OCI-LY1 (cell line): ENCODE data around the gene PCGF3.
A peak's percentile ranks its signal among the peaks of the same experiment; 100 is the strongest.

Source experiments
- H2AFZ ChIP-seq: fragments of 200-600 bp; sonication (generic), shearing (Covaris generic); 2 replicates; pipeline ENCODE4 v1.6.0; 2014; ENCODE audit warnings: antibody characterized with exemption, mild to moderate bottlenecking, low read length
- H3F3A ChIP-seq: fragments of 200-600 bp; sonication (generic), shearing (Covaris generic); 2 replicates; pipeline ENCODE4 v1.6.0; 2014; ENCODE audit warnings: mild to moderate bottlenecking, antibody characterized with exemption, low read length, moderate library complexity; ENCODE audit not compliant: insufficient read depth
- H3K27ac ChIP-seq: fragments of 200-600 bp; sonication (generic); 2 replicates; pipeline ENCODE4 v1.5.1; 2014; ENCODE audit warnings: low read length, mixed run types, mild to moderate bottlenecking, low read depth; ENCODE audit not compliant: poor library complexity, severe bottlenecking
- H3K27me3 ChIP-seq: fragments of 200-600 bp; sonication (generic); 2 replicates; pipeline ENCODE4 v1.6.0; 2014; ENCODE audit warnings: antibody characterized with exemption, mild to moderate bottlenecking, low read length, moderate library complexity; ENCODE audit not compliant: insufficient read depth
- H3K36me3 ChIP-seq: fragments of 200-600 bp; sonication (generic); 2 replicates; pipeline ENCODE4 v1.6.1; 2014; ENCODE audit warnings: mild to moderate bottlenecking, antibody characterized with exemption, low read length, moderate library complexity, mixed read lengths; ENCODE audit not compliant: insufficient read depth
- H3K4me1 ChIP-seq: fragments of 200-600 bp; sonication (generic); 2 replicates; pipeline ENCODE4 v1.5.1; 2014; ENCODE audit warnings: mild to moderate bottlenecking, low read length, moderate library complexity; ENCODE audit not compliant: insufficient read depth, severe bottlenecking
- H3K4me2 ChIP-seq: fragments of 200-600 bp; sonication (generic), shearing (Covaris generic); 2 replicates; pipeline ENCODE4 v1.6.1; 2014; ENCODE audit warnings: low read length
- H3K4me3 ChIP-seq: fragments of 200-600 bp; sonication (generic); 2 replicates; pipeline ENCODE4 v1.5.1; 2014; ENCODE audit warnings: low read length, low read depth, mild to moderate bottlenecking, mixed read lengths; ENCODE audit not compliant: poor library complexity, severe bottlenecking
- H3K79me2 ChIP-seq: fragments of 200-600 bp; shearing (Covaris generic); 2 replicates; pipeline ENCODE4 v1.6.1; 2016; ENCODE audit warnings: mixed run types, low read length, mixed read lengths; ENCODE audit not compliant: insufficient read depth
- H3K9ac ChIP-seq: fragments of 200-600 bp; sonication (generic), shearing (Covaris generic); 2 replicates; pipeline ENCODE4 v1.6.1; 2014; ENCODE audit warnings: mild to moderate bottlenecking, low read length, mixed read lengths
- H3K9me2 ChIP-seq: fragments of 200-600 bp; sonication (generic), shearing (Covaris generic); 2 replicates; pipeline ENCODE4 v1.6.1; 2014; ENCODE audit warnings: low read depth, mild to moderate bottlenecking, low read length, mixed read lengths
- H3K9me3 ChIP-seq: fragments of 200-600 bp; shearing (Covaris generic); 2 replicates; pipeline ENCODE4 v1.6.1; 2014; ENCODE audit warnings: low read length, mixed read lengths
- H4K20me1 ChIP-seq: fragments of 200-600 bp; sonication (generic), shearing (Covaris generic); 2 replicates; pipeline ENCODE4 v1.6.0; 2016; ENCODE audit warnings: mild to moderate bottlenecking, low read length; ENCODE audit not compliant: insufficient read depth
- EZH2 ChIP-seq: fragments of 200-600 bp; sonication (generic), shearing (Covaris generic); IDR thresholded peaks from 2 replicates; pipeline ENCODE4 v1.8.0; 2017; ENCODE audit warnings: borderline replicate concordance, mixed run types, mild to moderate bottlenecking, antibody characterized with exemption, low read length, moderate library complexity, mixed read lengths
- TF ChIP-seq, protein P1 (sequence below): fragments of 200-600 bp; sonication (generic), shearing (Covaris generic); IDR thresholded peaks from 2 replicates; pipeline ENCODE4 v1.5.1; 2017; ENCODE audit warnings: mild to moderate bottlenecking, antibody characterized with exemption, low read length, moderate library complexity, mixed read lengths

PCGF3 gene

DNA sequence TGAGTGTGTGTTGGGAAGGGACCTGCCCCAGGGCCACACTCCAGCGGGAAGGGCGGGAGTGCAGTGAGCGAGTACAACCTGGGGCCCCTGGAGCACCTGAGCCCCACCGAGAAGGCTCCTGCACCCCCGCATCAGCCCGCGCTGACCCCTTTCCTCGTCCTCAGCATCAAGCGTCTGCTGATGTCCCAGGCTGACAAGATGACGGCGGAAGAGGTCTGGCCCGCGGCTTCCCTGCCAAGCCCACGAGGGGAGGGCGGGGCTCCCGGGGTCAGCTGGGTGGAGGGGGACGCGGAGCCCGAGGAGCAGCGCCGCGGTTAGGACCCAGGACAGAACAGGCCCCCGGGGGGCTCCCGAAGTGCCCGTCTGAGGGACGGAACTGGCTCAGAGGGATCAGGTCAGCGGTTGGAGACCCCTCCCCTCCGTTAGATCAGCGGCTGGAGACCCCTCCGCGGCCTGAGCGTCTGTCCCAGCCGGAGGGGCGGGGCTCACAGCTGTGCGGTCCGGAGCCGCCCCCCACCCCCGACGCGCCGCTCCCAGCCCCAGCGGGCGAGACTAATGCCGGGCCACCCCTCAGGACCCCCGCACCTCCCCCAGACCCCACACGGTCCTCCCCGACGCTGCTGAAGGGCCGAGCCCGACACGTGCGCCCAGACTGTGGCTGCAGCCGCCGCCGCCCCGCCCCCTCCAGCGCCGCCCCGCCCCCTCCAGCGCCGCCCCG is 24.5 kb upstream of the PCGF3 start:
- no peak overlapping the region for H3K4me2 ChIP-seq
- no peak overlapping the region for H3K9ac ChIP-seq
- H3K4me3 ChIP-seq, result no peak overlapping the region
- H3F3A ChIP-seq, result no peaks in the 10 kb centered on the region; the same call in 1 of the 2 replicates
- no peaks in the 10 kb centered on the region for H3K9me2 ChIP-seq
- H3K27me3 ChIP-seq, result no peaks in the 10 kb centered on the region; the same call in 1 of the 2 replicates
- TF ChIP-seq EZH2, result no peak
- TF ChIP-seq, protein P1, sequence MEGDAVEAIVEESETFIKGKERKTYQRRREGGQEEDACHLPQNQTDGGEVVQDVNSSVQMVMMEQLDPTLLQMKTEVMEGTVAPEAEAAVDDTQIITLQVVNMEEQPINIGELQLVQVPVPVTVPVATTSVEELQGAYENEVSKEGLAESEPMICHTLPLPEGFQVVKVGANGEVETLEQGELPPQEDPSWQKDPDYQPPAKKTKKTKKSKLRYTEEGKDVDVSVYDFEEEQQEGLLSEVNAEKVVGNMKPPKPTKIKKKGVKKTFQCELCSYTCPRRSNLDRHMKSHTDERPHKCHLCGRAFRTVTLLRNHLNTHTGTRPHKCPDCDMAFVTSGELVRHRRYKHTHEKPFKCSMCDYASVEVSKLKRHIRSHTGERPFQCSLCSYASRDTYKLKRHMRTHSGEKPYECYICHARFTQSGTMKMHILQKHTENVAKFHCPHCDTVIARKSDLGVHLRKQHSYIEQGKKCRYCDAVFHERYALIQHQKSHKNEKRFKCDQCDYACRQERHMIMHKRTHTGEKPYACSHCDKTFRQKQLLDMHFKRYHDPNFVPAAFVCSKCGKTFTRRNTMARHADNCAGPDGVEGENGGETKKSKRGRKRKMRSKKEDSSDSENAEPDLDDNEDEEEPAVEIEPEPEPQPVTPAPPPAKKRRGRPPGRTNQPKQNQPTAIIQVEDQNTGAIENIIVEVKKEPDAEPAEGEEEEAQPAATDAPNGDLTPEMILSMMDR, result no peak
- H4K20me1 ChIP-seq, result no peaks in the 10 kb centered on the region
- H3K9me3 ChIP-seq, result no peaks in the 10 kb centered on the region
- no peaks in the 10 kb centered on the region for H3K79me2 ChIP-seq
- peaks cover 33% of the 10 kb centered on the region for H3K4me1 ChIP-seq
- H3K27ac ChIP-seq, result no peak overlapping the region
- H2AFZ ChIP-seq, result no peak overlapping the region
- no peaks in the 10 kb centered on the region for H3K36me3 ChIP-seq

DNA sequence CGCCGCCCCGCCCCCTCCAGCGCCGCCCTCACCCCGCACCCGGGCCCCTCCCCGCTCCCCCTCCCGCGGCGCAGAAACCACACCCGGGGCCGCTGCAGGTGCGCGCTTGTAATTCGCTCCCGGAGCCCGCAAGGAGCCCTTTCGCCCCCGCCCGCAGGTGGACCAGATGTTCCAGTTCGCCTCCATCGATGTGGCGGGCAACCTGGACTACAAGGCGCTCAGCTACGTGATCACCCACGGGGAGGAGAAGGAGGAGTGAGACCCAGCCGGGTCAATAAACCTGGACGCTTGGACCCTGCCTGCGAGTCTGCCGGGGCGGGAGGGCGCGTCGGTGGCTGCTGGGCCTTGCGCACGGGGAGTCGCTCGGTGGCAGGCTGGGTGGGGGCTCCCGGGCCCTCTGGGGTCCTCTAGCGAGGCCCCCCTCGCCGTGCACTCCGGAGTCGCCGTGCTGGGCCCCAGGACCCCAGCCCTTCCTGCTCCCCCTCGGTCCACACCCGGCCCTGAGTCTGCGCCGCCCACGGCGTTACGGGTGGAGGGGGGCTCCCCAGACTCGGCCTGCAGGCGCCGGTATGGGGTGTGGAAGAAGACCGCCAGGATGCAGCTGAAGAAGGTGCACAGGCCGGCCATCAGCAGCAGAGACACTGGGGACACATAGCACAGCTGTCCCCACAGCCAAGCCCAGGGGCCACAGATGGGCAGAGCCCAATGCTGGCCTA is 23.7 kb upstream of the PCGF3 start:
- no peak overlapping the region for H3K27ac ChIP-seq
- H3K4me1 ChIP-seq, result peaks cover 25% of the 10 kb centered on the region
- no peaks in the 10 kb centered on the region for H3K79me2 ChIP-seq
- no peaks in the 10 kb centered on the region for H3K36me3 ChIP-seq
- no peaks in the 10 kb centered on the region; the same call in 1 of the 2 replicates for H3K27me3 ChIP-seq
- peak overlapping the region; percentile 27 for H3K4me3 ChIP-seq
- TF ChIP-seq, protein P1, result no peak
- TF ChIP-seq EZH2, result no peak
- H3K4me2 ChIP-seq, result peak overlapping the region; percentile 38; the same call in 1 of the 2 replicates
- H3K9ac ChIP-seq, result no peak overlapping the region
- H3K9me3 ChIP-seq, result no peaks in the 10 kb centered on the region
- no peaks in the 10 kb centered on the region for H3K9me2 ChIP-seq
- no peaks in the 10 kb centered on the region for H4K20me1 ChIP-seq
- H3F3A ChIP-seq, result no peaks in the 10 kb centered on the region
- H2AFZ ChIP-seq, result no peak overlapping the region

DNA sequence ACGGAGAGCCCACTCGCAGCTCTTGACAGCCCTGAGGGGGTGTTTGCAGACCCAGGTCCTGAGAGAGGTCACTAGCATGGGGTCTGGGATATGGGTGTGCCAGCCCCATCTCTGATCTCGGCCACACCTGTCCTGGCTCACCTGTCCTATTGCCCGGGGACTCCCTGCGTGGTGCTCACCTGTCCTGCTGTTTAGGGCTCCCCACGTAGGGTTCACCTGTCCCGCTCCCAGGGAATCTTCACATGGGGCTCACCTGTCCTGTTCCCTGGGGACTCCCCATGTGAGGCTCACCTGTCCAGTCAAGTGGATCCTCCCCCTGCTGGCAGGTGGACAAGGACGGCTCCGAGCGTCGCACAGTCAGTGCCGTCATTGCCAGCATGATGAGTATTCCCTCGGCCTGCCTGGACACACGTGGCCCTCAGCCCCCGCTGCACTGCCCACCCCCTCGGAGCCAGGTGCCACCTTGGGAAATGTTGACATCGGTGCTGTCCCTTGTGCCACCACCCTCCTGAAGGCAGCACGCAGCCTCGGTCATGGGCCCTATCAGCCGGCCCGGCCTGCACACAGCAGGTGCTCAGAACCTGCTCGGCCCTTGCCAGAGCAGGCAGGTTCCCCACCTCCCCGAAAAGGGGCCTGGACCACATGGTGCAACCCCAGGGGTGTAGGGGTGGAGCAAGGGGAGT is 23.0 kb upstream of the PCGF3 start:
- Histone ChIP-seq H3K36me3 (no peaks in the 10 kb centered on the region), H4K20me1 (no peaks in the 10 kb centered on the region), H3K9me2 (no peaks in the 10 kb centered on the region), H3K4me1 (peaks cover 17% of the 10 kb centered on the region), H2AFZ (no peak overlapping the region), H3K79me2 (no peaks in the 10 kb centered on the region), H3K9me3 (no peaks in the 10 kb centered on the region), H3K27me3 (no peaks in the 10 kb centered on the region; the same call in 1 of the 2 replicates), H3F3A (no peaks in the 10 kb centered on the region), H3K4me3 (no peak overlapping the region), H3K27ac (no peak overlapping the region), H3K4me2 (no peak overlapping the region), H3K9ac (no peak overlapping the region)
- no peak for TF ChIP-seq EZH2
- TF ChIP-seq, protein P1, result no peak
